Fibroblast of peridontal ligament (primary cell): ENCODE data around the gene IGLL1.
"Not testable (repeated sequence)": the region's sequence is repeated elsewhere in the genome, so short reads cannot be mapped to it uniquely, and the experiment has no call there.

ENCODE experiments used
- DNase-seq: peaks from one replicate; pipeline ENCODE4 v3.0.0-alpha.2; 2010; ENCODE audit errors: extremely low read depth

IGLL1 gene

GRCh38 chr22:23562186-23562585, 17.9 kb downstream of the IGLL1 start:
- no peak for DNase-seq

- not testable (repeated sequence) for DNase-seq
Measured at GRCh38 chr22:23561025-23561510, 19.0 kb downstream of the IGLL1 start.

GRCh38 chr22:23560215-23560614, 19.9 kb downstream of the IGLL1 start:
- DNase-seq: not testable (repeated sequence)

- DNase-seq: no peak
Measured at GRCh38 chr22:23557467-23557866, 22.6 kb downstream of the IGLL1 start.

- no peak for DNase-seq
Measured at GRCh38 chr22:23557036-23557435, 23.1 kb downstream of the IGLL1 start.

- DNase-seq: no peak
Measured at GRCh38 chr22:23556026-23556620, 24.0 kb downstream of the IGLL1 start.

- DNase-seq: no peak
Measured at GRCh38 chr22:23555118-23555517, 25.0 kb downstream of the IGLL1 start.

- DNase-seq: no peak
Measured at GRCh38 chr22:23553924-23554870, 25.9 kb downstream of the IGLL1 start.

GRCh38 chr22:23553438-23553837, 26.7 kb downstream of the IGLL1 start:
- DNase-seq: no peak

GRCh38 chr22:23552573-23552972, 27.5 kb downstream of the IGLL1 start:
- DNase-seq: no peak

GRCh38 chr22:23551385-23551784, 28.7 kb downstream of the IGLL1 start:
- DNase-seq: no peak

- DNase-seq: no peak
Measured at GRCh38 chr22:23550049-23550650, 29.9 kb downstream of the IGLL1 start.

GRCh38 chr22:23549198-23549595, 30.9 kb downstream of the IGLL1 start:
- no peak for DNase-seq

GRCh38 chr22:23548501-23549197, 31.4 kb downstream of the IGLL1 start:
- DNase-seq: no peak

- no peak for DNase-seq
Measured at GRCh38 chr22:23547818-23548500, 32.1 kb downstream of the IGLL1 start.

GRCh38 chr22:23547382-23547781, 32.7 kb downstream of the IGLL1 start:
- DNase-seq: not testable (repeated sequence)

GRCh38 chr22:23544852-23545251, 35.2 kb downstream of the IGLL1 start:
- DNase-seq: no peak

- DNase-seq: not testable (repeated sequence)
Measured at GRCh38 chr22:23543506-23544000, 36.5 kb downstream of the IGLL1 start.

GRCh38 chr22:23542933-23543332, 37.2 kb downstream of the IGLL1 start:
- DNase-seq: peak; percentile 26

- DNase-seq: not testable (repeated sequence)
Measured at GRCh38 chr22:23542391-23542790, 37.7 kb downstream of the IGLL1 start.

GRCh38 chr22:23541849-23542281, 38.2 kb downstream of the IGLL1 start:
- DNase-seq: peak; percentile 21
